Panc1 (cell line): Measurements from ENCODE around the gene PLXNA2. TPM values are rescaled to one million over a fixed set of nuclear protein-coding genes. Genes with fewer than 3 reads are reported as not detected.

Source experiments
- ATAC-seq: fragments of 200-7000 bp; cut with Tn5 transposase; 2 replicates; pipeline ENCODE4 v1.9.1; 2020; ENCODE audit warnings: mild to moderate bottlenecking, moderate library complexity
- BruUV-seq: library from RNA; stranded (reverse); fragments of 400-500 nt; replicated peaks from 2 replicates; lab custom pipeline; 2021; lab: Mats Ljungman, UMichigan
- CTCF ChIA-PET: fragments of 300-600 bp; sonication (Branson Sonifier 250); formaldehyde crosslinking; loops from one replicate; lab custom pipeline; 2022; ENCODE audit warnings: antibody characterized with exemption; lab: Charles Lee
- POLR2A ChIA-PET: fragments of 300-600 bp; sonication (Branson Sonifier 250); formaldehyde crosslinking; loops from one replicate; lab custom pipeline; 2022; ENCODE audit warnings: antibody characterized with exemption; lab: Charles Lee
- DNase-seq: peaks from one replicate; pipeline ENCODE4 v3.0.0-alpha.2; 2010; ENCODE audit warnings: low read depth, low spot score
- H3K27ac ChIP-seq: 2 replicates; pipeline ENCODE4 v1.5.1; 2011; ENCODE audit warnings: mild to moderate bottlenecking, low read length, inconsistent platforms
- H3K27me3 ChIP-seq: fragments of 200-500 bp; sonication (Bioruptor generic); 2 replicates; pipeline ENCODE4 v1.6.0; 2014; ENCODE audit warnings: low read length, inconsistent platforms; ENCODE audit not compliant: control insufficient read depth, insufficient read depth
- H3K36me3 ChIP-seq: fragments of 200-500 bp; sonication (Bioruptor generic); 2 replicates; pipeline ENCODE4 v1.5.1; 2014; ENCODE audit warnings: inconsistent platforms, mild to moderate bottlenecking, low read length, moderate library complexity; ENCODE audit not compliant: control insufficient read depth, insufficient read depth
- H3K4me1 ChIP-seq: 2 replicates; pipeline ENCODE4 v1.5.1; 2011; ENCODE audit warnings: inconsistent platforms, mild to moderate bottlenecking, low read length, moderate library complexity; ENCODE audit not compliant: control insufficient read depth, insufficient read depth
- H3K4me3 ChIP-seq, 2 experiments: 2 replicates each; pipeline ENCODE4 v1.5.1; 2011 to 2012; ENCODE audit warnings: low read depth in 2 of 2, low read length in 2 of 2, mild to moderate bottlenecking in 2 of 2, inconsistent platforms in 1 of 2, moderate library complexity in 1 of 2
- H3K9me3 ChIP-seq: fragments of 200-500 bp; sonication (Bioruptor generic); 2 replicates; pipeline ENCODE4 v1.5.1; 2014; ENCODE audit warnings: low read depth, mild to moderate bottlenecking, inconsistent platforms, low read length, moderate library complexity; ENCODE audit not compliant: control insufficient read depth, insufficient read depth
- CTCF ChIP-seq: fragments of 450-650 bp; IDR thresholded peaks from 2 replicates; pipeline ENCODE4 v1.5.1; 2017; ENCODE audit warnings: mild to moderate bottlenecking
- POLR2AphosphoS5 ChIP-seq: IDR thresholded peaks from 2 replicates; pipeline ENCODE4 v1.6.1; 2012; ENCODE audit warnings: mild to moderate bottlenecking, low read depth, low read length, moderate library complexity
- REST ChIP-seq, 2 experiments: IDR thresholded peaks; 2 replicates each; pipeline ENCODE4 v1.6.1; 2011 to 2012; ENCODE audit warnings: low read depth in 2 of 2, control low read depth in 1 of 2, low read length in 1 of 2, mild to moderate bottlenecking in 1 of 2, moderate library complexity in 1 of 2; ENCODE audit not compliant: insufficient read depth in 1 of 2
- SIN3A ChIP-seq: IDR thresholded peaks from 2 replicates; pipeline ENCODE4 v1.6.1; 2012; ENCODE audit warnings: low read depth, mild to moderate bottlenecking, low read length, moderate library complexity, borderline replicate concordance; ENCODE audit not compliant: insufficient read depth
- TCF7L2 ChIP-seq: IDR thresholded peaks from 2 replicates; pipeline ENCODE4 v1.6.1; 2011; ENCODE audit warnings: mild to moderate bottlenecking, low read depth, low read length, inconsistent platforms
- in situ Hi-C: cut with HindIII; loops from 2 replicates; pipeline ENCODE4 v1.10.0; 2016; ENCODE audit warnings: low sequenced_read_pairs, low pct_unique_long_range_greater_than_20kb
- intact Hi-C: fragments of 100-400 bp; cut with micrococcal nuclease; formaldehyde crosslinking; loops from one replicate; pipeline ENCODE4 v1.10.0; 2022; ENCODE audit not compliant: unreplicated experiment
- total RNA-seq: library from RNA; stranded (reverse); gene quantifications from one replicate; pipeline ENCODE4 v1.2.1, GENCODE V29; 2021; ENCODE audit not compliant: unreplicated experiment

Gene PLXNA2
- total RNA-seq, 1 experiment from 2014 or later: 0.98 TPM

GRCh38 chr1:208233546-208233945 lies 10.6 kb downstream of the PLXNA2 start:
- in situ Hi-C loops (no loop called here), intact Hi-C loops (no loop called here)
- ChIA-PET CTCF (no interaction called here), POLR2A (no interaction called here)
- no peaks in the 10 kb centered on the region for H3K36me3 ChIP-seq
- H3K9me3 ChIP-seq: no peaks in the 10 kb centered on the region
- no peak for ATAC-seq
- H3K4me1 ChIP-seq: no peaks in the 10 kb centered on the region
- H3K4me3 ChIP-seq: no peak overlapping the region
- H3K27me3 ChIP-seq: no peaks in the 10 kb centered on the region; the same call in none of the 2 replicates
- TF ChIP-seq POLR2AphosphoS5 (no peak), REST (IDR thresholded peaks at IDR 0.05; ENCODE audit: insufficient read depth in 1 of 2, low read depth in 2 of 2, low read length in 1 of 2) (no peak), SIN3A (no peak), TCF7L2 (no peak), CTCF (no peak)
- no peak overlapping the region for H3K27ac ChIP-seq
- BruUV-seq: no TSS peak
- no peak for DNase-seq

GRCh38 chr1:208232662-208233038 lies 11.5 kb downstream of the PLXNA2 start:
- TF ChIP-seq CTCF (no peak), REST (IDR thresholded peaks at IDR 0.05; ENCODE audit: insufficient read depth in 1 of 2, low read depth in 2 of 2, low read length in 1 of 2) (no peak), TCF7L2 (no peak), SIN3A (no peak), POLR2AphosphoS5 (no peak)
- in situ Hi-C loops (no loop called here), intact Hi-C loops (no loop called here)
- Histone ChIP-seq H3K9me3 (no peaks in the 10 kb centered on the region), H3K27ac (no peak overlapping the region), H3K36me3 (no peaks in the 10 kb centered on the region), H3K4me1 (no peaks in the 10 kb centered on the region), H3K27me3 (no peaks in the 10 kb centered on the region; the same call in none of the 2 replicates), H3K4me3 (no peak overlapping the region)
- ChIA-PET CTCF (no interaction called here), POLR2A (no interaction called here)
- BruUV-seq: no TSS peak
- DNase-seq: no peak
- no peak for ATAC-seq
